ENCODE measurements around the gene CALCOCO2. TPM values are rescaled to one million over a fixed set of nuclear protein-coding genes. Genes with fewer than 3 reads are reported as not detected.
A peak's percentile ranks its signal among the peaks of the same experiment; 100 is the strongest.
"Not testable (repeated sequence)": the region's sequence is repeated elsewhere in the genome, so short reads cannot be mapped to it uniquely, and the experiment has no call there.

Gene CALCOCO2
- total RNA-seq, 1 donor from 2014 or later: 45.1 TPM

GRCh38 chr17:48795444-48796162 lies 35.2 kb upstream of the CALCOCO2 start:
- TF ChIP-seq CTCF (IDR thresholded peaks at IDR 0.05; ENCODE audit: insufficient read depth, low read length, poor library complexity, severe bottlenecking): no peak
- no peaks in the 10 kb centered on the region for H3K27me3 ChIP-seq (ENCODE audit: control insufficient read depth, insufficient read depth, low read length)
- peak; percentile 76 for DNase-seq (ENCODE audit: low read depth)
- H3K4me3 ChIP-seq (ENCODE audit: low read depth, low read length): no peak overlapping the region
- no peaks in the 10 kb centered on the region for H3K36me3 ChIP-seq (ENCODE audit: control insufficient read depth, insufficient read depth, low read length)

- H3K27me3 ChIP-seq (ENCODE audit: control insufficient read depth, insufficient read depth, low read length); H3K36me3 ChIP-seq (ENCODE audit: control insufficient read depth, insufficient read depth, low read length); DNase-seq (ENCODE audit: low read depth); H3K4me3 ChIP-seq (ENCODE audit: low read depth, low read length): not testable (repeated sequence)
These were observed 34.7 kb upstream of the CALCOCO2 start for GRCh38 chr17:48796163-48796522.

GRCh38 chr17:48799069-48799723 lies 31.6 kb upstream of the CALCOCO2 start:
- Histone ChIP-seq H3K27me3 (ENCODE audit: control insufficient read depth, insufficient read depth, low read length) (no peaks in the 10 kb centered on the region), H3K36me3 (ENCODE audit: control insufficient read depth, insufficient read depth, low read length) (no peaks in the 10 kb centered on the region), H3K4me3 (ENCODE audit: low read depth, low read length) (no peak overlapping the region)
- no peak for TF ChIP-seq CTCF (IDR thresholded peaks at IDR 0.05; ENCODE audit: insufficient read depth, low read length, poor library complexity, severe bottlenecking)
- no peak for DNase-seq (ENCODE audit: low read depth)

- no peak for DNase-seq (ENCODE audit: low read depth)
- H3K4me3 ChIP-seq (ENCODE audit: low read depth, low read length): no peak overlapping the region
- H3K27me3 ChIP-seq (ENCODE audit: control insufficient read depth, insufficient read depth, low read length): peaks cover 4% of the 10 kb centered on the region
- H3K36me3 ChIP-seq (ENCODE audit: control insufficient read depth, insufficient read depth, low read length): no peaks in the 10 kb centered on the region
- no peak for TF ChIP-seq CTCF (IDR thresholded peaks at IDR 0.05; ENCODE audit: insufficient read depth, low read length, poor library complexity, severe bottlenecking)
These were observed 30.1 kb upstream of the CALCOCO2 start for GRCh38 chr17:48800626-48801217.

- DNase-seq (ENCODE audit: low read depth): no peak
- TF ChIP-seq CTCF (IDR thresholded peaks at IDR 0.05; ENCODE audit: insufficient read depth, low read length, poor library complexity, severe bottlenecking): peak; percentile 95
- H3K36me3 ChIP-seq (ENCODE audit: control insufficient read depth, insufficient read depth, low read length): no peaks in the 10 kb centered on the region
- H3K27me3 ChIP-seq (ENCODE audit: control insufficient read depth, insufficient read depth, low read length): peaks cover 4% of the 10 kb centered on the region
- no peak overlapping the region for H3K4me3 ChIP-seq (ENCODE audit: low read depth, low read length)
These were observed 25.9 kb upstream of the CALCOCO2 start for GRCh38 chr17:48804936-48805411.

- peaks cover 6% of the 10 kb centered on the region for H3K27me3 ChIP-seq (ENCODE audit: control insufficient read depth, insufficient read depth, low read length)
- H3K36me3 ChIP-seq (ENCODE audit: control insufficient read depth, insufficient read depth, low read length): no peaks in the 10 kb centered on the region
- DNase-seq (ENCODE audit: low read depth): no peak
- TF ChIP-seq CTCF (IDR thresholded peaks at IDR 0.05; ENCODE audit: insufficient read depth, low read length, poor library complexity, severe bottlenecking): no peak
- H3K4me3 ChIP-seq (ENCODE audit: low read depth, low read length): no peak overlapping the region
These were observed 21.7 kb upstream of the CALCOCO2 start for GRCh38 chr17:48809182-48809581.
